GM06990 (cell line): Measurements from ENCODE around the gene RSAD1.

Experiments
- DNase-seq: peaks from one replicate; pipeline ENCODE4 v3.0.0-alpha.2; 2011; ENCODE audit not compliant: insufficient read length; ENCODE audit errors: extremely low read depth
- H3K27me3 ChIP-seq: replicated peaks from 2 replicates; pipeline ENCODE4 v1.6.0; 2011; ENCODE audit warnings: low read length; ENCODE audit not compliant: control insufficient read depth, insufficient read depth
- H3K36me3 ChIP-seq: 2 replicates; pipeline ENCODE4 v1.5.1; 2011; ENCODE audit warnings: low read length; ENCODE audit not compliant: control insufficient read depth, insufficient read depth
- H3K4me3 ChIP-seq: replicated peaks from 2 replicates; pipeline ENCODE4 v1.5.1; 2011; ENCODE audit warnings: low read depth, mild to moderate bottlenecking, control low read depth, low read length
- CTCF ChIP-seq: IDR thresholded peaks from 2 replicates; pipeline ENCODE4 v1.5.1; 2011; ENCODE audit warnings: low read length, control low read depth, mild to moderate bottlenecking, inconsistent platforms; ENCODE audit not compliant: insufficient read depth, poor library complexity, severe bottlenecking

RSAD1 gene

GRCh38 chr17:50527949-50528474 is 49.4 kb downstream of the RSAD1 start:
- TF ChIP-seq CTCF: no peak
- Histone ChIP-seq H3K4me3 (no peak overlapping the region), H3K27me3 (no peaks in the 10 kb centered on the region; the same call in 1 of the 2 replicates), H3K36me3 (no peaks in the 10 kb centered on the region)
- DNase-seq: no peak

- TF ChIP-seq CTCF: no peak
- no peak for DNase-seq
- Histone ChIP-seq H3K4me3 (no peak overlapping the region), H3K27me3 (no peaks in the 10 kb centered on the region; the same call in 1 of the 2 replicates), H3K36me3 (no peaks in the 10 kb centered on the region)
Observed at GRCh38 chr17:50529849-50530248, 51.2 kb downstream of the RSAD1 start.

- DNase-seq: no peak
- no peaks in the 10 kb centered on the region; the same call in 1 of the 2 replicates for H3K27me3 ChIP-seq
Observed at GRCh38 chr17:50531428-50532025, 52.9 kb downstream of the RSAD1 start.

GRCh38 chr17:50532452-50533024 is 53.9 kb downstream of the RSAD1 start, which contains the start of gene EPN3:
TSS of gene EPN3 (plus strand) at chr17:50532735. CDS start at chr17:50536557, 3,822 bp downstream.
- no peak for TF ChIP-seq CTCF
- Histone ChIP-seq H3K27me3 (no peaks in the 10 kb centered on the region; the same call in 1 of the 2 replicates), H3K4me3 (no peak within 1 kb of the TSS), H3K36me3 (no peaks in the 10 kb centered on the region)
- no peak for DNase-seq

More at GRCh38 chr17:50531428-50532025, 52.9 kb downstream of the RSAD1 start:
- Histone ChIP-seq H3K36me3 (no peaks in the 10 kb centered on the region), H3K4me3 (no peak overlapping the region)
- TF ChIP-seq CTCF: no peak

GRCh38 chr17:50533185-50533584 is 54.5 kb downstream of the RSAD1 start:
- no peaks in the 10 kb centered on the region; the same call in 1 of the 2 replicates for H3K27me3 ChIP-seq
- DNase-seq: no peak
- no peak overlapping the region for H3K4me3 ChIP-seq
- H3K36me3 ChIP-seq: no peaks in the 10 kb centered on the region
- TF ChIP-seq CTCF: no peak
